ENCODE data around the gene FKBP8.
A peak's percentile ranks its signal among the peaks of the same experiment; 100 is the strongest.
"Not testable (repeated sequence)": the region's sequence is repeated elsewhere in the genome, so short reads cannot be mapped to it uniquely, and the experiment has no call there.

FKBP8 gene

GRCh38 chr19:18542941-18543813 lies at the start of gene FKBP8:
TSS of gene FKBP8 (minus strand) at chr19:18543573. CDS start at chr19:18541970, 1,603 bp downstream.
- DNase-seq (ENCODE audit: low read depth in 4 of 4, low spot score in 1 of 4), result peak; percentile 85 to 95 (median 92)

GRCh38 chr19:18592732-18593131 lies 49.4 kb upstream of the FKBP8 start:
- DNase-seq (ENCODE audit: low read depth in 4 of 4, low spot score in 1 of 4), result not testable (repeated sequence)

- no peak for DNase-seq (ENCODE audit: low read depth in 4 of 4, low spot score in 1 of 4)
Observed at GRCh38 chr19:18591735-18592385, 48.5 kb upstream of the FKBP8 start.

GRCh38 chr19:18590273-18591272 lies 47.2 kb upstream of the FKBP8 start:
- DNase-seq (ENCODE audit: low read depth in 4 of 4, low spot score in 1 of 4), result no peak

- DNase-seq (ENCODE audit: low read depth in 4 of 4, low spot score in 1 of 4), result peak in 2 of 4 experiments; percentile 31 to 48
Observed at GRCh38 chr19:18589380-18590272, 46.3 kb upstream of the FKBP8 start.

- peak; percentile 66 to 90 (median 84) for DNase-seq (ENCODE audit: low read depth in 4 of 4, low spot score in 1 of 4)
Observed at GRCh38 chr19:18588611-18589379, 45.4 kb upstream of the FKBP8 start, which contains the start of gene REX1BD. TSS of gene REX1BD (plus strand) at chr19:18588798. CDS start at chr19:18588802, 4 bp downstream.

GRCh38 chr19:18587962-18588610 lies 44.7 kb upstream of the FKBP8 start:
- DNase-seq (ENCODE audit: low read depth in 4 of 4, low spot score in 1 of 4), result peak in 1 of 4 experiments; percentile 20

GRCh38 chr19:18587561-18587960 lies 44.2 kb upstream of the FKBP8 start:
- DNase-seq (ENCODE audit: low read depth in 4 of 4, low spot score in 1 of 4), result no peak

GRCh38 chr19:18586306-18586705 lies 42.9 kb upstream of the FKBP8 start:
- no peak for DNase-seq (ENCODE audit: low read depth in 4 of 4, low spot score in 1 of 4)

GRCh38 chr19:18580311-18580710 lies 36.9 kb upstream of the FKBP8 start:
- DNase-seq (ENCODE audit: low read depth in 4 of 4, low spot score in 1 of 4), result no peak

GRCh38 chr19:18577365-18577914 lies 34.1 kb upstream of the FKBP8 start:
- DNase-seq (ENCODE audit: low read depth in 4 of 4, low spot score in 1 of 4), result no peak

GRCh38 chr19:18576383-18576782 lies 33.0 kb upstream of the FKBP8 start:
- DNase-seq (ENCODE audit: low read depth in 4 of 4, low spot score in 1 of 4), result no peak

- no peak for DNase-seq (ENCODE audit: low read depth in 4 of 4, low spot score in 1 of 4)
Observed at GRCh38 chr19:18574691-18575291, 31.4 kb upstream of the FKBP8 start.

- DNase-seq (ENCODE audit: low read depth in 4 of 4, low spot score in 1 of 4), result peak; percentile 95 to 99 (median 98)
Observed at GRCh38 chr19:18571564-18572344, 28.4 kb upstream of the FKBP8 start, which contains the start of gene UBA52. TSS of gene UBA52 (plus strand) at chr19:18571857. CDS start at chr19:18573301, 1,444 bp downstream.

- DNase-seq (ENCODE audit: low read depth in 4 of 4, low spot score in 1 of 4), result no peak
Observed at GRCh38 chr19:18568367-18568766, 25.0 kb upstream of the FKBP8 start.

GRCh38 chr19:18566953-18567352 lies 23.6 kb upstream of the FKBP8 start:
- DNase-seq (ENCODE audit: low read depth in 4 of 4, low spot score in 1 of 4), result no peak

GRCh38 chr19:18562086-18562485 lies 18.7 kb upstream of the FKBP8 start:
- DNase-seq (ENCODE audit: low read depth in 4 of 4, low spot score in 1 of 4), result no peak

Data from stimulated activated CD4-positive, alpha-beta T cell treated with anti-CD3 and anti-CD28 coated beads, Interleukin-1b, Interleukin-23, amount 100 ng/mL, for 24 hours (primary cell).